GM12874 (cell line): ENCODE results near the gene FILIP1L.
A peak's percentile ranks its signal among the peaks of the same experiment; 100 is the strongest.

ENCODE experiments used
- TF ChIP-seq, protein P1 (sequence below): IDR thresholded peaks from 2 replicates; pipeline ENCODE4 v1.5.1; 2011; ENCODE audit warnings: low read depth, mild to moderate bottlenecking, control low read depth, low read length, moderate library complexity; ENCODE audit not compliant: insufficient read depth

The FILIP1L gene

DNA sequence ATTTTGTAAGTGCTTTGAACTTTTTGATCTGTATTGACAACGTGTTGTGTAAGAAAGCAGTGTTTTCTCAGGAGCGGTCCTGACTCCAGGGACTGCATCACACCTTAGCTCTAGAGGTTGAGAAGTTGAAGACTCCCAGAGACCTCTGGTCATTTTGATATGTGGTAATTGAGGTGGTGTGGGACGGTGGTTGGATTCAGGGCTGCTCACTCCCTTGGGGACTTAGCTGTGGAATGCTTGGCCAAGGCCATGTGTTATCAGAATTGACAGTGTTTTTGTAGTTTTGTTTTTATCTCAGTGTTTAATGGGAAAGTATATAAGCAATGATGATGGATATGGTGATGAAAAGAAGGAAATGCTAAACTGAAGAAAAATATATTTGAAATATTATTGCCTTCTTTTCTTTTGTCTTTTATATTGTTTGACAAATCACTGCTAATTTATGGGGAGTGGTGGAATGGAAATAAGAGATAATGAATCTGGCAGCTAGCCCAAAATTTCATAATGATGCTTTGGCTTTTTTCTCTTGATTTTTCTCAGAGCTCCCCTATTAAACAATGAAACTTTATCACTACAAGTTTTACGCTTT is 280.6 kb downstream of the FILIP1L start:
- TF ChIP-seq, protein P1, sequence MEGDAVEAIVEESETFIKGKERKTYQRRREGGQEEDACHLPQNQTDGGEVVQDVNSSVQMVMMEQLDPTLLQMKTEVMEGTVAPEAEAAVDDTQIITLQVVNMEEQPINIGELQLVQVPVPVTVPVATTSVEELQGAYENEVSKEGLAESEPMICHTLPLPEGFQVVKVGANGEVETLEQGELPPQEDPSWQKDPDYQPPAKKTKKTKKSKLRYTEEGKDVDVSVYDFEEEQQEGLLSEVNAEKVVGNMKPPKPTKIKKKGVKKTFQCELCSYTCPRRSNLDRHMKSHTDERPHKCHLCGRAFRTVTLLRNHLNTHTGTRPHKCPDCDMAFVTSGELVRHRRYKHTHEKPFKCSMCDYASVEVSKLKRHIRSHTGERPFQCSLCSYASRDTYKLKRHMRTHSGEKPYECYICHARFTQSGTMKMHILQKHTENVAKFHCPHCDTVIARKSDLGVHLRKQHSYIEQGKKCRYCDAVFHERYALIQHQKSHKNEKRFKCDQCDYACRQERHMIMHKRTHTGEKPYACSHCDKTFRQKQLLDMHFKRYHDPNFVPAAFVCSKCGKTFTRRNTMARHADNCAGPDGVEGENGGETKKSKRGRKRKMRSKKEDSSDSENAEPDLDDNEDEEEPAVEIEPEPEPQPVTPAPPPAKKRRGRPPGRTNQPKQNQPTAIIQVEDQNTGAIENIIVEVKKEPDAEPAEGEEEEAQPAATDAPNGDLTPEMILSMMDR = no peak

DNA sequence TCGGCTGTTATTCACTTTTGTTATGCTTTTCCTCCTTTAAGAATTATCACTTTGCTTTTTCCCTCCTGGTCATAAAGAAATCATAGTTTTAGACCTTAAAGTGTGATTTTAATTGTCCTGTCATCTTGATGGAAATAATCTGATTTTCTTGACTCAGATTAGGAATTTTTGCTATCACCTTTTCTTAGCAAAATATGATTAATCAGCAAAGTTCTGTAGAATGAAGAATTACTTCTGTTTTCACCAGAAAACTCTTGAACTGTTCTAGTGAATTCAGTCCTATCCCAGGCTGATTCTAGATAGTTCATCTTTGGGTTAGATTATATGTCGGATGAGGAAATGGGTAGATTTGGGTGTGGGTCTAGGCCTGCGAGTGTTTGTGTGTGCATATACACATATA is 284.5 kb downstream of the FILIP1L start:
- TF ChIP-seq, protein P1 = no peak

DNA sequence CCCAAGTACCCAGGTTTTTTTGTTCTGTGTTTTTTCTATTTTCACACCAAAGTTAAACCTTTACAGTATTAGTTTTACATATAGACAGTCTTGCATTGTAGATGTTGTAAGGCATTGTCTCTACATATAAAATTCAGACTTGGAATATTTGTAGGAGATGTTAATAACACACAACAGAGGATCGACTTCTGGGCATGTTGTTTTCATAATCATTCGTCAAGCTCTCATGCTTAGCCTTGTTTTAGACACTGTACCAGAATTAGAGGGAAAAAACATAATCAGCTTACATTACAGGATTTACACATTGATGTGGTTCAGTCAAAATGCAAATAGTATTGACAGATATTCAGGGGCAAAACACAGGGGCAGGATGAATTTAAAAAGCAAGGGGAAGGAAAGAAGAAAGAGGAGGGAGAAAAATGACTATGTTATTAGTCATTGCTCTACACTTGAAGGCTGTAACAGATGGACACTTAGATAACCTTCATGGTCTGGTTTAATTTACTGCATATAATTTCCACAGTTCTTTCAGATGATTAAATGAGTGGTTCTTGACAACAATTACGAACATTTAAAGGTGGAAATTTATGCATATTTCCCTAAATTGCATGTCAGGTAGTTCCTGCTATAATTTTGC is 289.2 kb downstream of the FILIP1L start:
- TF ChIP-seq, protein P1 = no peak

DNA sequence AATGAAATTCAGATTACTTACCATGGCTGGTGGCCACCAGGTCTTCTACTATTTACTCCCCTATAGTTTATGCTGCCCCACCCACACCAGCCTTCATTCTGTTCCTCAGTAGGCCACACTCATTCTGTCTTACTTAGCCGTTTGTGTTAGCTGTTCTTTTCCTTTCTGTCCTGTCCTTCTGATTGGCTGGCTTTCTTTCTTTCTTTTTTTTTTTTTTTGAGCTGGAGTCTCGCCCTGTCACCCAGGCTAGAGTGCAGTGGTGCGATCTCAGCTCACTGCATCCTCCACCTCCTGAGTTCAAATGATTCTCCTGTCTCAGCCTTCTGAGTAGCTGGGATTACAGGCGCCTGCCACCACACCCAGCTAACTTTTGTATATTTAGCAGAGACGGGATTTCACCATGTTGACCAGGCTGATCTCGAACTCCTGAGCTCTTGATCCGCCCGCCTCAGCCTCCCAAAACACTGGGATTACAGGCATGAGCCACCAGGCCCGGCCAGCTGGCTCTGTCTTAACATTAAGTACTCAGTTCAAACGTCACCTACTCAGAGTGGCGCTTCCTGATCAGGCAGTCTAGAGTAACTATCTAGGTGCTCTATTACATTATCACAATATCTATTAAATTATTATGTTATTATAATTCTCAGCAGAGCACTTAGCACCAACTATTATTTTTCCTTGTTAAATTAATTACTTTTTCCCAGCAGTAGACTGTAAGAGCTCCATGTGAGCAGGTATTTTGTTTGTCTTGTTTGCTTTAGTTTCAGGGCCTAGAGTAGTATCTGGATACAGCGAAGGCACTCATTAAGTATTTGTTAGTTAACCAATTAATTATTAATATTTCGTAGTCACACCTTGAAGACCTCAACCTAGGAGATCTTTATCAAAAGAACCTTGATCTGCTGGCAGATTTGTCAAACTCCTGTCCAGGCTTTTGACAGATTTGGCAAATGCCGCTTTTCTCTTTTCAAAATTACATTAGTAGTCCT is 290.3 kb downstream of the FILIP1L start:
- TF ChIP-seq, protein P1 = no peak

DNA sequence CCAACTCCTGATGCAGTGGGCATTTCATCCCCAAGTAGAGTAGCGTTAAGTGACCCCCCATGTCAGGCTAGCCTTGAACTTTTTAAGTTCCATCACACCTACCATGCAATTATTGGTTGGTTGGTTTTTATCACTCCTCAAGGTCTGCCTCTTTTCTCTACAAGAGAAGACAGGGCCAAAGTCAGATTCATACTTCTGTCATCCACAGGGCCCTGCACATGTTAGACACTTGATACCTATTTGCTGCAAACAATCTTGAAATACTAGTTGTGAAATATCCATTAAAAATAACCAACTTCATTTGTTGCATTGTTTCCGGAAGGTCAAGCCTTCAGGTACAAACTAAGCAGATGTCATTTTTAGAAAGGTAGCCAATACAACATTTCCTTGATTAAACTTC is 295.5 kb downstream of the FILIP1L start:
- TF ChIP-seq, protein P1 = no peak

DNA sequence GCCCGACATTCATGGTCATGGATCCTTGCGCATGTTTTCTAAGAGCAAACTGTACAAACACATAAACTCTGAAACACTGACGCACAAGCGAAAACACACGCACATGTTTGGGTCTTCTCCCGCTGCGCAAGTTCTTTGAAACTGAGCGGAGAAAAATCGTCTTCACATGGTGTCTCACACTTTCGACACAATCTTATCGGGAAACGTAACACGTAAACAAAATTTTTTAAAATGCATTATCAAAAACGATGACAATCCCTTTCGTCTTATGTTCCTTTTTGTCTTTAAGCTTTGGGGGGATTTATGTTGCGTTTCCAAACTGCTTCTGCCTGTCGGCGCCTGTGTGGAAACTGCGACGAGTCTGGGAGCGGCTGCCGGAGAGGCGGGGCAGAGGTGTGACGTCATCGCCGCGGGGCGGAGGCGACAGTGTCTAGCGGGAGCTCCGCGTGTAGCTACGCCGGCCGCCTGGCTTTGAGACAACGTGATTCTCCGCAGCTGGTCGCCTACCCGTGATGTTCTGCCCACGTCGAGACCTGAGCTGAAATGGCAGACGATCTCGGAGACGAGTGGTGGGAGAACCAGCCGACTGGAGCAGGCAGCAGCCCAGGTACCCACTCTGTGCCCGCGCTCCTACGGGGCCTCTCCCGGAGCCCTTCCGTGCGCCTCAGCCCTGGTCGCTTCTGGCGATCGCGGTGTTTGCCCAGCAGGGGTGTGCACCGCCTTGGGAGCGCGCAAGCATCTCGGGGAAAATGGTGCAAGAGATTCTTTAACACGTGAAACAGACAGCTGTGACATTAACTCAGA is 296.7 kb downstream of the FILIP1L start, which contains the start of gene CMSS1:
CMSS1 (plus strand) TSS at position 426 of the 804 bp plus-strand sequence.
- TF ChIP-seq, protein P1 = 0 out of 2 replicates have a peak, but pooled peaks have one; percentile 30

DNA sequence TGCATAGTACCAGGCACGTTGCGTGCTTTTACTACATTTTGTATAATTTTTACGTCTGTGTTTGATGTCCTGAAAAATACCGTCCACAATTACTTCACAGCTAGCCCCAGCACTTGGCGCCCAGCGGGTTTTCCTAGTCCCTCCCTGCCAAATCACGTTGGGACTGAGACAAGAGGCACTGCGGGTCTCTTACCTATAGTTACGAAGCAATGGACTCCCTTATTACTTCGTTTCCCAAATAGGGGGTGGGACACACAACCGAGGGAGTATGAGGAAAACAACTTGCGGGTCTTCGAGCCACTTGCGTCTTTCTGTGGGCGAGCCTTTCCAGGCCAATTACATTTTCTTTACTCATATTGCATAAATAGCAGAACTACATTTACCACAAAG is 297.3 kb downstream of the FILIP1L start:
- TF ChIP-seq, protein P1 = no peak
